HCT116 (cell line): ENCODE measurements around the gene GPN3.

Experiments used
- CTCF ChIP-seq, 3 experiments: fragments of 200-600 bp in 1 of 3; sonication (generic) in 1 of 3; IDR thresholded peaks in 2 of 3; conservative IDR thresholded peaks in 1 of 3; 2 replicates each; pipeline ENCODE4 v1.5.1; 2012 to 2017; ENCODE audit warnings: low read depth in 2 of 3, low read length in 2 of 3, antibody characterized with exemption in 1 of 3, borderline replicate concordance in 1 of 3, control low read depth in 1 of 3, mild to moderate bottlenecking in 1 of 3, mixed read lengths in 1 of 3, mixed run types in 1 of 3, moderate library complexity in 1 of 3; ENCODE audit not compliant: insufficient read depth in 1 of 3
- EZH2 ChIP-seq: fragments of 200-600 bp; sonication (generic); IDR thresholded peaks from 2 replicates; pipeline ENCODE4 v1.6.1; 2017; ENCODE audit warnings: antibody characterized with exemption, mixed run types
- POLR2A ChIP-seq: IDR thresholded peaks from 2 replicates; pipeline ENCODE4 v1.7.0; 2011; ENCODE audit warnings: borderline replicate concordance; ENCODE audit not compliant: insufficient read depth, insufficient read length; ENCODE audit errors: extremely low read depth
- POLR2AphosphoS5 ChIP-seq: IDR thresholded peaks from 2 replicates; pipeline ENCODE4 v1.6.1; 2011; ENCODE audit warnings: mild to moderate bottlenecking, low read depth, low read length, moderate library complexity
- YY1 ChIP-seq: IDR thresholded peaks from 2 replicates; pipeline ENCODE4 v1.6.1; 2011; ENCODE audit warnings: low read length, low read depth, moderate library complexity, mild to moderate bottlenecking; ENCODE audit not compliant: insufficient replicate concordance; ENCODE audit errors: extremely low read depth

GRCh38 chr12:110466791-110467190, 1.3 kb downstream of the GPN3 start:
- TF ChIP-seq POLR2AphosphoS5 (no peak), EZH2 (no peak), CTCF (IDR thresholded peaks at IDR 0.05 in 2 of 3, conservative IDR thresholded peaks at IDR 0.05 in 1 of 3; ENCODE audit: borderline replicate concordance in 1 of 3, insufficient read depth in 1 of 3, low read depth in 2 of 3, low read length in 2 of 3) (no peak), YY1 (no peak), POLR2A (no peak)
